Dermis microvascular lymphatic vessel endothelial cell (primary cell): ENCODE measurements around the gene APOBEC2. TPM values are rescaled to one million over a fixed set of nuclear protein-coding genes. Genes with fewer than 3 reads are reported as not detected.

Experiments used
- DNase-seq, 2 donors: peaks; one replicate each; pipeline versions ENCODE4 v3.0.0 to v3.0.0-alpha.2; 2010; ENCODE audit warnings: low read depth in 2 of 2
- total RNA-seq: library from RNA; depleted of rRNA; stranded (reverse); fragments of >200 nt; gene quantifications from 2 replicates; pipeline ENCODE4 v1.2.1, GENCODE V29; 2014

Gene APOBEC2
- total RNA-seq, 1 donor from 2014 or later: not detected

DNA sequence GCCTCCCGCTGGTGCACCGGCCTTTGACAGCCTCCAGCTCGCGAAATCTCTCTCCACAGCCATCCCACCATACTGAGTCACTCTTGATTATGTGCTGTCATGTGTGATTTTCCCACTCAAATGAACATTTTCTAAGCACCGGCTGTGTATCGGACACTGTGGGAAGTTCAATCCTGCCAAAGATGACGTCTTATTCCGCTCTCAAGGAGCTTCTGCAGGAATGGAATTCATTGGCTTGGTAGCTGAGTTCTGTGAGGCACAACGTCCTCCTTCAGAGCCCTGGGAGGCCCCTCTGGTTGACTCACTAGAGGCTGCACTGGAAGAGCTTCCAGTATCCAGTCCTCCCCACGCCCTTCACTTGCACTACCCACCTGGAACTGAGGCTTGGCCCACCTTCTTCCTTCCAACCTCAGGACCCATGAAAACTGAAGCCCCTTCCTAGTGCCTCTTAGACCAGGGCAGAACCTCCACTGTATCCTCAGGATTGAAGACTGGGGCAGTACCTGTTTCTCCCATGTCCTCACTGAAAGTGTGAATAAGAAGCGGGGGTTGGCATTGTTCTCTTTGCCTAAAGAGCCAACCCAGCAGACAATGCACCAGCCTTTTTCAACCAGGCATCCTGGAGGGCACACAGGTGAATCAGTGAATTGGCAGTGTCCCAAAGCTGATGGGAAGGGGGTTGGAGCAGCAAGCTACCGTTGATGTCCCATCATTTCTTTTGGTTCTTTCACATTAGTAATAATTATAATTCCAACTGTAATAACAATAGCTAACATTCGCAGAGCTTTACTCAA is 15.7 kb upstream of the APOBEC2 start:
- no peak for DNase-seq

DNA sequence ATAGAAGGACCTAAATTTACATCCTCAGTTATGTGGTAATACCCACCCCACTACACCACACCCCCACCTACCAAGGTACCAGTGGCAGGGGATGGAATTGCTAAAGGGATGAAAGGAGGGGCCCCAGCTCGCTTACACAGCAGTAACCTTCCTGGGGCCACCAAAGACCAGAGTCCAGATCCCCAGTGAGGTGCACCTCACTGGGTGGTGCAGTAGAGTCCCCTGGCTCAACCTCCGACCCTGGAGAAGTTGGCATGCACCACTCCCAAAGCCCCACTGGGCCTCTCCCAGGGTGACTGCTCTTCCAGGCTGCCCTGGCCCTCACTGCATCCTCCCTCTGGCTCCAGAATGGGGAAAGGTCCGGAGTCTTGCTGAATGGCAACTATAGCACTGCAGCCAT is 14.8 kb upstream of the APOBEC2 start:
- no peak for DNase-seq

DNA sequence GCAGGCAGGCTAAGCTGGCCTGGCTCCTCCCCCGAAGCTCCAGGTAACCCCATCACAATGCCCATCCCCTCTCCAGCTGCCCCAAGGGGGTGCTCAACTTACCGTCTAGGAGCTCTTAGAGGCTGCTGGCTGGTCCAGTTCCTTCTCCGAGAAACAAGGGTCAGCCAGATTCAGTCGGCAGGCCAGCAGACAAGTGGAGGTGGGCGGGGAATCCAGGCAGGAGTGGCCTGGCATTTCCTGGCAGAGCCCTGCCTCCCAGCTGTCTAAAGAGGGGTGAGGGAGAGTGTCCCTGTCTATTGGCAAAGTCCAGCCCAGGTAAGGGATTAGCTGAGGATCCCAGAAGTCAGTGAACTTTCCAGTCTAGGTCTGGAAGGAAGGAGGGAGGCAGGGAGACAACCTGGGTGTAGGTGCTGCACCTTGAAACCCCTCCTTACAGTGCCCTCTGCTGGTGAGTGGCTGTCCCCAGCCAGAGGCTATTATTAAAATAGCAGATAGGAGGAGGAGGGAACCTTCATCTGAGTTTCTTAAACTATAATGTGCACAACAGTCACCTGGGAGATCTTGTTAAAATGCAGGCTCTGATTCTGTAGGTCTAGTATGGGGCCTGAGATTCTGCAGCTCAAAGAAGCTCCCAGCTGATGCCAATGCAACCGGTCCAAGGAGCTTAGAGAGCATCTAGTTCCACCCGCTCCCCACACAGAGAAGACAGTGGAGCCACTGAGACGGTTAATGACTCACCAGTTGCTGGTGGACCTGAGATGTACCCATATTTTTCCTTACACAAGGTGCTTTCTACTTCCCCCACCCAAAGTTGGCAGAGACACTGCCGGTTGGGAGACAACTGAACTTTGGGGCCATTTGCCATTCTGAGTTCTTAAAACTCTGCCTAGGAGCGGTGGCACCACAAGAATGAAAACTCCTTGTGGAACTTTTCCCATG is 13.7 kb upstream of the APOBEC2 start, which contains the start of gene UNC5CL:
Gene UNC5CL, minus strand, starts transcription at position 162 of the 939 bp plus-strand sequence. CDS start 4,147 bp downstream, outside the sequence.
- DNase-seq: peak in 1 of 2 donors; percentile 37

DNA sequence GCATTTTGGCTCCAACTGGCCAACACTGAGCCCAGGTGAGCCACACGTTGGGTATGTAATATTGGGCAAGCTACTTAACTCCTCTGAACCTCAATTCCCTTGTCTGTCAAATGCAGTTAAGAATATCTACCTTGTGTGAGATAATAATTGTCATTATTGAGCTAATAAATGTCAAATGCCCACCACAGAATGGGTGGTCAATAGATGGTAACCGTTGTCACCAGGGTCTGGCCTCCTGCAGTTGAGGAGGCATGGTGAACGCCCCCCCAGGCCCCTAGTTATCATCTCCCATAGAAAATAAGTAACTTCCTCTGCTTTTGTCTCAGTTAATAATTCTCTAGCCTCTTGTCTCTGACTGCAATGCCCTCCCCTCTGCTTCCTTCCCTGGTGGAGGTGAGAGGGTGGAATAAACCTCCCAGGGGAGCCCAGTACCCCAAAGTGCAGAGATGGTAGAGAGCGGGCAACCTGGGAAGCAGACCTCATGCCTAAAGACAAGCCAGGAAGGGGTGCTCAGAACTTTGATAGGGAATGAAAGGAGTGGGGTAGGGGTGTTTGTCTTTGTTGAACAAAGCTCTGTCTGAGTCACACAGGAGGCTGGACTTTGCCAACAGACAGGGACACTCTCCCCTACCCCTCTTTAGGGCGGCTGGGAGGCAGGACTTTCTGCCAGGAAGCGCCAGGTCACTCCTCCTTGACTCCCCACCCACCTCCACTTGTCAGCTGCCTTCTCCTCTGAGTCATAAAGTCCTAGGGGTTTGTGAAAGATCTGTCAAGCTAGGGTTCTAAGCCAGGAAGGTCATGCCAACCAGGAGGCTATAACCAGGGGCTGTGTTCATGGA is 12.7 kb upstream of the APOBEC2 start:
- peak in 1 of 2 donors; percentile 19 for DNase-seq

DNA sequence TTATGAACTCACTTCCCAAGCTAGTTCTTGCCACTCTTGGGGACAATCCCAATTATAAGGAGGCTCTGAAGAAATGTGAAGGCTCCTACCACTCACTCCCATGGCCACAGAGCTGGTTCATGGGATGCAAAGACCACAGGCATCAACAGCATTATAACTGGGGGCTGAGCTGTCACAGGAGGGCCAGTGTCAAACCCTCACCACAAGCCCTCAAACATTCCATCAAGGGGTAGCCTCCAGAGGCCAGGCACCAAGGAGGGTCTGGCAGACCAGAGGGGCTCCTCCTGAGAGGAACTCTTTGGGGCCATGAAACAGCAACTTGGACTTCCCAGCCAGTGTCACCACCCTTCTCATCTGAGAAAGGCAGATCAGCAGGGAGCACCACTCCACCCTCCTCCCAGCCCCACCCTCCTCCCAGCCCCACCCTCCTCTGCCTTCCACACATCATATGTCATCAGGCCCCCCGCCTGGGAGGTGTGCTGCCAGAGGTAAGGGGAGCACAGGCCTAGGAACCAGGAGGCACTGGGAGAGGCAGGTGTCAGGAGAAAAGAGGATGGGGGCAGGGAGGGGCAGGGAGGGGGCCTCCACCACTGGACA is 12.0 kb upstream of the APOBEC2 start:
- DNase-seq: no peak

DNA sequence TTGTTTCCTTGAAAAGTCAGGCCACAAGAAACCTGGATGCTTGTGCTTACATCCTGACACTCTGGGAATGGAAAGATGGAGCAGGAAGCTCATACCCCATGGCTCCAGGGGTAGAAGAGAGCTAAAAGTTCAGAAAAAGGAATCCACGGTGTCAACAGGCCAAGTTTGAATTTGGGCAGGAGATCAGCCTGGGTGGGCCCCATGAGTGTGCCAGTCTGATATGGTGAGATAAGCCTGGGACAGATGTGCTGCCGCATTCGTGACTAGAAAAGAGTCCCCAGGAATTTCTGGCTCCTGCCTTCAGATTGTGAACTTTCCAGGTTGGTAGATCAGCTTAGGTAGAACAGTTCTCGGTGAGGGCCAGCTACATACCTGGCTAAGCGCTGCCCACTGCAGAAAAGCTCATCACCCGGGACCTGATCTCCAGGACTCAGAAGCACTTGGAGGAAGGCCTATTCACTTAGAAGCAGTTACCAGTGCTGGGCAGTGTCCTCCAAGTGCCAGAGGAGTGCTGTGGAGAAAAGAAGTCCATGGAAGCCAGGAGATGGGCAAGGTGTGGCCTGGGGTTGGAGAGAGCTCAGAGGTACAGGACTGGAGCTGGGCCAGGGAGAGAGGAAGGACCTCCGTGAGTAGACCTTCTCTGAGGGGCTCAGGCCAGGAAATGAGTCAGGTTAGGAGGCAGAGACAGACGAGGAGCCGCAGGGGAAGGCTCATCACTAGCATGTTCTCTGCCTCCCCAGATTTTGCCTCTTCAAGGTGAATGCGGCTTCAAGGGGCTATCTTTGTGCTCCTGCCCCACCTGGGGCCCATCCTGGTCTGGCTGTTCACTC is 10.6 kb upstream of the APOBEC2 start, which contains the start of gene TSPO2:
Gene TSPO2, plus strand, starts transcription at position 242 of the 830 bp plus-strand sequence. Its CDS starts 519 bp downstream, at position 761.
- no peak for DNase-seq

DNA sequence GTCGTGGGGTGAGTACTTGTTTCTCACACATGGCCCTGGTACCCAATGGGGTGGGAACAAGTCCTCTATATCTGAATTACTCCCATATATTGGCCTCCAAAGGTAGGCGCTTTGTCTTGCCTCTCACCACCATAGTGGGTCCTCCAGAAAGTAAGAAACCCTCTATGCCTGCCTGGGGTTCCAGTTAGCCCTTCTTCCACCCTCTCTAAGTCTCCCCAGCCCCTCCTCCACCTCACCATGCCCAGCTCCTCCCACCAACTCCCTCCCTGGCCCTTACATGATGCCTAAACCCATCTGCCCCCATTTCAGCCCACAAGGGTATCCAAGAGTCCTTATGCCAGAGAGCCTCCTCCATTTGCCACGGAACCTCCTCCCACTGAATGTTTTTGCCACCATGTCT is 9.9 kb upstream of the APOBEC2 start:
- DNase-seq: no peak

DNA sequence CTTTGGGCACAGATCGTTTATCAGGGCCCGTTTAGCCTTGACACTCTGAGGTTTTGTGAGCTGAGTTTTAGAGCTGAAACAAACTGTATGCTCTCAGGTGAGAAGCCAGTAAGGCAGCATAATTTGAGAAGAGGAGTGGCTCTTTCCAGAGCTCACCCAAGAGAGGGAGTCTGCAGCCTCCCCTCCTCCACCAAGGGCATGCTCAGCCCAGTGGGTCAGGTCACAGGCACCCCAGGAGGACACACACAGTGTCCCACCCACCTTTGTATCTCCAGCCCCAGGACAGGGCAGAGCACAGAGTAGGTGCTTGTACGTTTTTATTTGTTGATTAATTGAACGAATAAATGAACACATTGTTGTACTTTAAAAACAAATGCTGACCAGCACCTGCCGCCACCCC is 7.3 kb upstream of the APOBEC2 start:
- no peak for DNase-seq

DNA sequence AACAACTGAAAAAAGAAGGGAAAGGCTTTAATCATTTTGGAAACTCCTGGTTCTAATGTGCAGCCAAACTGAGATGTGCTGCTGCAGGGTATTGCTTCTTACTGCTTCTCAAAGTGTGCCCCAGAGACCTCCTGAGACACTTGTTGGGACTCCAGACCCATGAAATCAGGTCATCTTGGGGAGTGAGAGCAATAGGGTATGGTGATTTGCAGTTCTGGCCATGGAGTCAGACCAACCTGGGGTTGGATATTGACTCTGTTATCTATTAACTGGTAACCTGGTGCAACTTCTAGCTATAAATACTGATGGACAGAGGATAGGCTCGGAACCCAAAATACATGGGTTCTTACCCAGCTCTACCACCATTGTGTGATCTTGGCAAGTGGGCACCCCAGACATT is 6.9 kb upstream of the APOBEC2 start:
- no peak for DNase-seq

DNA sequence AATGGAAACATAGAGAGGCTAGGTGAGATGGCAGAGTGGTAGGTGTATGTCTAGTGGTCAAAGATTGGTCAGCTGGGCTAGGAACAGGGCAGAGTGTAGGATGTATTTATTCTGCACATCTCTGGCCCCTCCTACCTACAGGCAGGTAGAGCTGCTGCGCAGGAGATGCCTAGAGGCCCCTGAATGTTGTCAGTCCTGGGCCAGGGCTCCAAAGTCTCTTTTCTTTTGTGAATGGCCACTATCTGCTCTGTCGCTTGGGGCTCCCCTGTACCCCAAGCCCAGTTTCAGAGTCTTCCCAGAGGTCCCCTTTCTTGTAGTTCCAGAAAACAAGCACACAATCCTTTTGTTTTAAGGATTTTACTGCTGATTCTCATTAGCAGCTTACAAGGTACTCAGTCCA is 5.7 kb upstream of the APOBEC2 start:
- no peak for DNase-seq

DNA sequence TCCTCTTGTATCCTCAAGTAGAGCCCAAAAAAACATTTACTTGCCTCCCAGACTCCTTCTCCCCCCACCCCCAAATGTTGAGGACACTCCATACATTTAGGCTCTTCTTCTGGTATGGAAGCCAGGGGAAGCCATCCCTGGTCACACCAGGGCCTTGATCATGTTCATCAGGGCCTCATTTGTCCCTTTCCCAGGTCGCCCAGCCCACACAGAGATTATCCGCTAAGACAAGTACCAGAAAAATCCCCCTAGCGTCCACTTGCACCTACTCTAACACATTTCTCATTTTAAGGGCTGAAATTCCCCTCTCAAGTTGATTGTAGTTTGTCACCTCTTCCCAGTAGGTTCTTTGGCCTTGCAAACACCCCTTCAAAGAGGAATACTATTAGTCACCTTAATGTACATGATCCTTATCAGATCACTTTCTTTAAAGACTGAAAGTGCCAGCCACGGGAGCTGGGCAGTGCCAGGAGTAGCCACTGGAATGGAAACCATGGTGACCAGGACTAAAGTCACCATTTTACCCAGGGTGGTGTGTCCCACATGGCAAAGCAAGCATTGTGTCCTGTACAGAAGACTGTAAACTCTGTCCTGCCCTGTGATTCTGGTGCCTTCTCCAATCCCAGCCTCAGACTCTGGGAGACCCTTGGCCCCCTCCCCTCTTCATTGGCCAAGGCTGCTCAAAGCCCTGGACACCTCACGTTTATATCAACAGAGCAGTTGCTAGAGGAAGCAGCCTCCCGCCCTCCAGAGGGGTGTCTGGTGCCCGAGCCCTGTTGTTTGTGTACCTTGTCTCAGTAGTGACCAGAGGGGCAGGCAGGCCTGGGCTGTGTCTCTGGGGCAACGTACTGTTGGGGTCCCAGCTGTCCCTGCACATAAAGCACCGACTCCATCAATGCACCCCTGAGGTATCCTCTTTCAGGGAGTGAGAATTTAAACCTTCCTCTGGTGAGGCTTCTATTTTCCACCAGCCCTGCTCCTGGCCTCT is 5.0 kb upstream of the APOBEC2 start:
- DNase-seq: no peak

DNA sequence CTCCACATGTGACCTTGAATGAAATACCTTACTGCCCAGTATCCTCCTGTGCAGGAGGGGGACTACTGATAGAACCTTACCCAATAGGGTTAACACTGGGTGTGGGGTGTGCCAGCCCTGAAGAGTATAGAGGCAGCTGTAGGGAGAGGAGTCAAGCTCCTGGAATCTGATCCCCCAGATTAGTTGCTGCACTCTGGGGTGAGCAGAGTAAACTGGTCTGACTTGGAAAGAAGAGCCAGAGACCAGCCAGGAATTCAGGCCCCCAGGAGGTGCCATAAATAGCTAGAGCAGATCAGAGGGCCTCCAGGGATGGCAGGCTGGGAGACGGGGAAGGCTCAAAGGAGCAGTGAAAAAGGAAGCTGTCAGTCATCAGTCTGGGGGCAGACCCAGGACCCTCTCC is 3.5 kb upstream of the APOBEC2 start:
- no peak for DNase-seq

DNA sequence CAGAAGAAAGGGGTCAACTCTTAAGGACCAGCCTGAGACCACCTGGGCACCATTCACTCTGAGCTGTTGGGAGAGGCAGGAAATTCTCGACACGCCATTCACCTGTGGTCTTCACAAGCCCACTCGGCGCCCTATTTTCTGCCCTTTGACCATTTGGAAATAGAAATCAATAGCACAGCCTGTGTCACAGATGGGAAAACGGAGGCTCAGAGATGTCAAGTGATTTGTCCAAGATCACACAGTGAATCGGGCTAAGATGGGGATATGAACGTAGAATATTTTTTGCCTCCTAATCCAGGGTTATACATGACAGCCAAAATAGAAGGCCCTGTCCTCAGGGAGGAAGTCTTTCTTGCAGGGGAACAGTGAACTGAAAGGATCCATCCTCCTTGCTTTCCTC is 3.0 kb upstream of the APOBEC2 start:
- no peak for DNase-seq

DNA sequence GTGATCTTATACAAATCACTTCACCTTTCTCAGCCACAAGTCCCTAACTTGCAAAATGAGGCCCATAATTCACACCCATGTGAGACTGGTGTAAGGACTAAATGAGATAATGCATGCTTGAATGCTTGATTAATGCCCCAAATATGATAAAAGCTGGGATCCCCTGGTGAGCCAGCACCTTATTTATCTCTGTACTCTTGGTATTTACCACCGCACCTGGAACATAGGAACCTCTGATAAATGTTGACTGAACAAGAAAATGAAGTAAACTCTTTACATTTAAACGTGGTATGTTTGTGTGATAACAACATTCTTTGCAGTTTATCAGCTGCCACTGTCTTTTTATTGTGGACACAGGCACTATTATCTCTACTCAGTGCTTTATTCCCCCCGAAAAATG is 2.5 kb upstream of the APOBEC2 start:
- DNase-seq: no peak

DNA sequence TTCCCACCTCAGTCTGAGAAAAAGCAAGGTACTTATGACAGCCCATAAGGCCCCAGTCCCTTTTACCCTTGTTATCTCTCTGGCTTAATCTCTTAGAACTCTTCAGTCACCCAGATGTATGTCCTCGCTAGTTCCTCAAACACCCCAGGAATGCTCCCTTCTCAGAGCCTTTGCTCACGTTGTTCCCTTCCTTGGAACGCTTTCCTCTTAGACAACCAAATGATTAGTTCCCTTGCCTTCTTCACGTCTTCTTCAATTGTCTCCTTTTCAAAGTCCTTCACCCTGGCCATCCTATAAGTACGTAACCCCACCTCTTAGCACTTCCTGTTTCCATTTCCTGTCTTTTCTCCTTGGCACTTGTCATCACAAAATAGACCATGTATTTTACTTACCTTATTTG is 1.1 kb upstream of the APOBEC2 start:
- no peak for DNase-seq

DNA sequence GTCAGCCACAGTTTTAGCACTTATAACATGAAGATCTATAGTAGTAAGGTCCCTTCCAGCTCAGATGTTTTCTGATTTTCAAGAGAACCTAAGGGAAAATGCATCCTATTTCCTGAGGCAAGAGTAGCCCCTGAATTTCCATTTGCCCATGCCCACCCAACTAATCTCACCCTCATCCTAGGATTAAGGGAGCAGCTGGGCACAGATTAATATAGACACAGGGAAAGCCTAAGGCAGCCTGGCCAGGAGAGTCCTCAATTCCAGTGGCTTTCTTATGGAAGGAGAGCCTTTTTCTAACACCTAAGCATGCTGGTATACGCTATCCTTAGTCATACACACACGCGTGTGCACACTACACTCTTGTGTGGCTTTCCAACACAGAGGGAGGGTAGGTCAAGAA is 1.5 kb downstream of the APOBEC2 start:
- DNase-seq: no peak

DNA sequence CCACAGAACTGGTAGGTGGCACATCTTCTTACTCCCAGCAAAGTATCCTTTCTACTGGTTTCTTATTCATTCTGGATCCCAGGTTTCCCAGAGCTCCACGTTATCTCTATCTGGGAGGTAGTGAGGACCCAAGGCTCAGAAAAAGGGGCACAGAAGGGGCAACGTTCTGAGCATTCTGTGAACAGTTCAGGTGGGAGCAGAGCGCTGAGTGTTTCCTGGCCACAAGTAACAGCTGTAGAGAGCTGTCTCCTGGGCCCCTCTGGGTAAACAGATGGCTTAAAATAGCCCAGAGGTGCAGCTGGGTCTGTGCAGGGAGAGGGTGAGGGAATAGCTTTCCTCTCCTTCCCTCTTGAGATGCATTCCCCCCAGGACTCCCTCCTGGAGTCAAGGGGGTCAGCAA is 2.1 kb downstream of the APOBEC2 start:
- DNase-seq: no peak

DNA sequence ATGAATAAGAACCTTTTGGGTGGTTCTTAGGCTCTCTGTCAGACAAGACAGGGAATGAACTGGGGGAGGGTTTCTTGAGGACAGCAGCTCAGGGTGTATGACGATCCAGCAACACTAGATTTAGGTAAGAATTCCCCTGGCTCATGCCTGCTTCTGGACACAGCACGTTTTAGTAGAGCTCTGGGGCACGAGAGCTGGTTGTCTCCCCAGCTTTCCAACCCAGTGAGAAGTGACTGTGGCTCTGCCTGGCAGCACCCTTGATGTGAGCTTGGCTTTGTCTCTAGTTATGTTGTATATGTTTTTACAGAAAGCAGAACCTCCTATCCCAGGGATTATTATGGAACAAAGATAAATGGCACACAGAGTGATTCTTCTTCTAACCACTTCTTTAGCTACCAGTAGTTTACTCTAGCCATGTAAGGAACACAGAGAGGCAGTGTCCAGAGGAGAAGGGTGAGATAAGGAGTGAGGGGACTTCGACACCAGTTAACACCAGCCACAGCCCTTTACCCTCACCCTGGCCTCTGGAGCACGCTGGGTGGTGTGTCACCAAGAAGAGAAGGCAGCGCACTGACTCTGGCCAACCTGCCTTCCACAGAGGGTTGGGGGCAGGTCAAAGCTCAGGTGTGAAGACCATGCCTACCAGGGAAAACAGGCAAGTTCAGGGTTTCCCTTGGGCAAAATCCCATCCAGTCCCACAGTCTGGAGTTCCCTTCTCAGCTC is 3.9 kb downstream of the APOBEC2 start:
- no peak for DNase-seq
